ENCODE data around the gene CFH.
"Not testable (repeated sequence)": the region's sequence is repeated elsewhere in the genome, so short reads cannot be mapped to it uniquely, and the experiment has no call there.

CFH gene

GRCh38 chr1:196669051-196669450 lies 17.2 kb downstream of the CFH start:
- DNase-seq, result no peak

- no peak for DNase-seq
Observed at GRCh38 chr1:196669693-196670092, 17.9 kb downstream of the CFH start.

- no peak for DNase-seq
Observed at GRCh38 chr1:196674908-196675307, 23.1 kb downstream of the CFH start.

GRCh38 chr1:196677781-196678509 lies 26.1 kb downstream of the CFH start:
- no peak for DNase-seq

- DNase-seq, result no peak
Observed at GRCh38 chr1:196678510-196678884, 26.7 kb downstream of the CFH start.

- DNase-seq, result no peak
Observed at GRCh38 chr1:196680107-196680506, 28.3 kb downstream of the CFH start.

- DNase-seq, result no peak
Observed at GRCh38 chr1:196684476-196684875, 32.6 kb downstream of the CFH start.

- DNase-seq, result no peak
Observed at GRCh38 chr1:196685506-196685905, 33.7 kb downstream of the CFH start.

- no peak for DNase-seq
Observed at GRCh38 chr1:196689001-196689400, 37.2 kb downstream of the CFH start.

GRCh38 chr1:196690582-196690981 lies 38.7 kb downstream of the CFH start:
- DNase-seq, result no peak

- DNase-seq, result no peak
Observed at GRCh38 chr1:196698993-196699392, 47.1 kb downstream of the CFH start.

- DNase-seq, result no peak
Observed at GRCh38 chr1:196701144-196701543, 49.3 kb downstream of the CFH start.

GRCh38 chr1:196709892-196710291 lies 58.0 kb downstream of the CFH start:
- DNase-seq, result not testable (repeated sequence)

- DNase-seq, result no peak
Observed at GRCh38 chr1:196717868-196718267, 66.0 kb downstream of the CFH start.

GRCh38 chr1:196723325-196724185 lies 71.7 kb downstream of the CFH start:
- DNase-seq, result peak in 1 of 2 donors; percentile 18

- DNase-seq, result no peak
Observed at GRCh38 chr1:196732526-196732925, 80.7 kb downstream of the CFH start.

- DNase-seq, result no peak
Observed at GRCh38 chr1:196733091-196733970, 81.5 kb downstream of the CFH start.

- DNase-seq, result no peak
Observed at GRCh38 chr1:196734006-196734405, 82.2 kb downstream of the CFH start.

GRCh38 chr1:196734460-196734859 lies 82.6 kb downstream of the CFH start:
- DNase-seq, result no peak

- no peak for DNase-seq
Observed at GRCh38 chr1:196738730-196739129, 86.9 kb downstream of the CFH start.

GRCh38 chr1:196743244-196743643 lies 91.4 kb downstream of the CFH start:
- DNase-seq, result peak in 1 of 2 donors; percentile 4

GRCh38 chr1:196765019-196765740 lies 113.3 kb downstream of the CFH start:
- not testable (repeated sequence) for DNase-seq
